ENCODE data around the gene CASP10. TPM values are rescaled to one million over a fixed set of nuclear protein-coding genes. Genes with fewer than 3 reads are reported as not detected.
A peak's percentile ranks its signal among the peaks of the same experiment; 100 is the strongest.

The CASP10 gene
- total RNA-seq (10 to 100 TPM in 1 of 2 donors, 1 to 10 TPM in 1; 5.2 to 10.4 TPM), polyA plus RNA-seq (ENCODE audit: insufficient read depth, low read depth, low replicate concordance) (2.4 TPM)
- long read RNA-seq, donor 1, result 0 reads
- long read RNA-seq, donor 2, full-length matches to known transcripts, result 1 of 1 reads
- long read RNA-seq, donor 2, partial matches to known transcripts, result 0 of 1 reads
- long read RNA-seq, donor 2, other reads (novel, unspliced or antisense), result 0 of 1 reads

GRCh38 chr2:201182650-201183364, at the start of gene CASP10:
Gene CASP10 (plus strand): TSS chr2:201183141. CDS start chr2:201185778, 2,637 bp downstream.
- TF ChIP-seq CTCF (IDR thresholded peaks at IDR 0.05) (peak in 1 of 3 experiments; percentile 29), POLR2A (IDR thresholded peaks at IDR 0.05) (no peak)
- Histone ChIP-seq H3K4me1 (no peaks in the 10 kb centered on the region), H3K9me3 (no peaks in the 10 kb centered on the region), H3K27me3 (no peaks in the 10 kb centered on the region), H3K27ac (peak within 1 kb of the TSS in 1 of 2 donors; percentile 58), H3K36me3 (ENCODE audit: low read depth, missing control alignments) (no peaks in the 10 kb centered on the region), H3K4me3 (peak within 1 kb of the TSS in 1 of 2 donors; percentile 19)
- no peak for DNase-seq
- WGBS, 2 donors, result 59 to 60% methylated on average over 11 of the region's 11 CpGs
- intact Hi-C loops (cut with DNase I; ENCODE audit: low total_unique reads), result no loop called here

- peaks cover 17% of the 10 kb centered on the region for H3K4me1 ChIP-seq
- WGBS, 2 donors, result 79% methylated on average over 4 of the region's 4 CpGs
These were observed 47.6 kb upstream of the CASP10 start for GRCh38 chr2:201135386-201135785.

GRCh38 chr2:201136889-201137321, 46.0 kb upstream of the CASP10 start:
- peaks cover 4% of the 10 kb centered on the region for H3K4me1 ChIP-seq
- DNase-seq, result no peak

More at GRCh38 chr2:201135386-201135785, 47.6 kb upstream of the CASP10 start:
- H3K27me3 ChIP-seq, result no peaks in the 10 kb centered on the region
- no peaks in the 10 kb centered on the region for H3K36me3 ChIP-seq (ENCODE audit: low read depth, missing control alignments)
- TF ChIP-seq CTCF (IDR thresholded peaks at IDR 0.05) (no peak), POLR2A (IDR thresholded peaks at IDR 0.05) (no peak)
- no peak for DNase-seq
- H3K27ac ChIP-seq, result peak overlapping the region in 1 of 2 donors; percentile 14
- intact Hi-C loops (cut with DNase I; ENCODE audit: low total_unique reads), result no loop called here
- H3K9me3 ChIP-seq, result no peaks in the 10 kb centered on the region
- H3K4me3 ChIP-seq, result no peak overlapping the region

GRCh38 chr2:201137505-201138400, 45.2 kb upstream of the CASP10 start:
- Histone ChIP-seq H3K9me3 (no peaks in the 10 kb centered on the region), H3K27me3 (no peaks in the 10 kb centered on the region), H3K4me3 (no peak overlapping the region), H3K27ac (no peak overlapping the region), H3K36me3 (ENCODE audit: low read depth, missing control alignments) (no peaks in the 10 kb centered on the region), H3K4me1 (no peaks in the 10 kb centered on the region)
- intact Hi-C loops (cut with DNase I; ENCODE audit: low total_unique reads), result no loop called here
- WGBS, 2 donors, result 95 to 97% methylated on average over 11 to 28 of the region's 28 CpGs
- DNase-seq, result no peak
- TF ChIP-seq POLR2A (IDR thresholded peaks at IDR 0.05) (no peak), CTCF (IDR thresholded peaks at IDR 0.05) (no peak)

More at GRCh38 chr2:201136889-201137321, 46.0 kb upstream of the CASP10 start:
- Histone ChIP-seq H3K9me3 (no peaks in the 10 kb centered on the region), H3K36me3 (ENCODE audit: low read depth, missing control alignments) (no peaks in the 10 kb centered on the region), H3K27me3 (no peaks in the 10 kb centered on the region), H3K4me3 (no peak overlapping the region), H3K27ac (no peak overlapping the region)
- TF ChIP-seq POLR2A (IDR thresholded peaks at IDR 0.05), result no peak
- 88 to 92% methylated on average over 3 of the region's 3 CpGs for WGBS, 2 donors
- intact Hi-C loops (cut with DNase I; ENCODE audit: low total_unique reads), result no loop called here
